IgD-negative memory B cell (primary cell): ENCODE results near the gene JSRP1. TPM values are rescaled to one million over a fixed set of nuclear protein-coding genes. Genes with fewer than 3 reads are reported as not detected.
"Not testable (repeated sequence)": the region's sequence is repeated elsewhere in the genome, so short reads cannot be mapped to it uniquely, and the experiment has no call there.

Experiments
- H3K27ac Mint-ChIP-seq, 3 donors: one replicate each; pipeline ENCODE4 v1.8.0; 2020 to 2022; ENCODE audit warnings: mild to moderate bottlenecking in 3 of 3, mixed read lengths in 3 of 3, moderate library complexity in 1 of 3
- H3K27me3 Mint-ChIP-seq: one replicate; pipeline ENCODE4 v1.8.0; 2021; ENCODE audit warnings: mixed read lengths
- H3K36me3 Mint-ChIP-seq: one replicate; pipeline ENCODE4 v1.8.0; 2020; ENCODE audit warnings: mild to moderate bottlenecking, mixed read lengths
- H3K4me1 Mint-ChIP-seq, 3 donors: one replicate each; pipeline ENCODE4 v1.8.0; 2020 to 2022; ENCODE audit warnings: mixed read lengths in 3 of 3, mild to moderate bottlenecking in 1 of 3
- H3K4me3 Mint-ChIP-seq, 4 donors: one replicate each; pipeline ENCODE4 v1.8.0; 2020 to 2022; ENCODE audit warnings: mild to moderate bottlenecking in 4 of 4, mixed read lengths in 4 of 4, moderate library complexity in 3 of 4
- H3K9me3 Mint-ChIP-seq, 3 donors: one replicate each; pipeline ENCODE4 v1.8.0; 2020 to 2021; ENCODE audit warnings: mixed read lengths in 3 of 3, mild to moderate bottlenecking in 1 of 3
- polyA plus RNA-seq: library from polyadenylated mRNA; unstranded; fragments of 300-500 nt; fragmentation: Illumina TruSeq; gene quantifications from one replicate; pipeline ENCODE4 v1.2.3, GENCODE V29; 2021

JSRP1 gene
- polyA plus RNA-seq, 1 donor from 2014 or later, result 4.3 TPM

DNA sequence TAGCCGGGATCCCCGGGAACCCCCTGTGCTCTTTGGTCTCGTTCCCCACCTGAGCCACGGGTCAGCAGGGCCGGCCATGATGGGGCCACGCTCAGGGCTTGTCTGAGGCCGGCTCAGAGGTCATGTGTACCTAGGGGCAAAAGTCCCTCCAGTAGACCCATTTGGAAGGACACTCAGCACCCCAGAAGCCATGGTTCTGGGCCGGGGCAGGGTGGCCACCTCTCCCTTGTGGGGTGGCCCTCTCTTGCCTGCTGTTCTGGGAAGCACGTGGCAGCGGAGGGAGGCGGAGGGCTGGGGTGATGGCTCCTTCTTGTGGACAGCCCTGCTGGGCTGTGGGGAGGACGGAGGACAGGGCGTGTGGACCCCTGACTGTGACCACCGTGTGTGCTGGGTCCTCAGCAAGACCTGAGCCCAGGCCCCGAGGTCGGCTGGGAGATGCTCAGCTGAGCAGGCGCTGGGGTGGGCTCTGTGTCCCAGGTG is 32.2 kb upstream of the JSRP1 start:
- peaks cover 3% of the 10 kb centered on the region for H3K27me3 Mint-ChIP-seq
- peaks cover 14 to 24% (median 19%) of the 10 kb centered on the region in 3 donors for H3K4me1 Mint-ChIP-seq

DNA sequence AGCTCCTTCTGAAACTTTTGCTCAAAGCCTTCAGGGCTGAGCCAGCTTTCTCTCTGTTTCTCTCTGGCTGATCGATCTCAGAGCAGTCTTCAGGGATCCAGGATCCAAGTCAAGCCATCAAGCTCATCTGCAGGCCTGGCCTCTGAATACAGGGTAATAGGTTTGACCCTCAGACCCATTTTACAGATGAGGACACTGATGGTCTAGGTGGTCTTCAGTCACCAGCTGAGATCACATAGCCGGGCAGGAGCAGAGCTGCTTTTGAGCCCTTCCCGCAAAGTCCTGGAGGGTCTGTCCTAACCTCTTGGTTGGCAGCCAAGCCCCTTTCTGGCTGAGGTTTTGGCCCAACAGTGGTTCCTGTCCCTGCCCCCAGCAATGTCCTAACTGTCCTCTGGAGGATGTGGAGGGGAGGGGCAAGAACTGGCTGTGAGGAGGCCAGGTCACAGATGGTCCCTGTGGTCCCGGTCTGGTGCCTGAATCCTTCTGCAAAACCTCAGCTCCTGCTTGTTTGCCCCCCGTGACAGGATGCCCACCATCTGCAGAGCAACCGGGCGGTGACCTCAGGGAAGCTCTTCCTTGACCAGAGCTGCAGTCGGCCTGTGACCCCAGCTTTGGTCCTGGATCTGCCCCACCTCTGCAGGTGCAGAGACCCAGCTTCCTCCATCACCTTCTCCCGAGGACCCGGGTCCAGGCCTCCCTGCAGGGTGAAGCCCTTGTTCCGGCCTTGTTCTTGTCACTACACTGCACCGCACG is 31.5 kb upstream of the JSRP1 start:
- Mint-ChIP-seq H3K4me1 (peaks cover 16 to 21% (median 16%) of the 10 kb centered on the region in 3 donors), H3K4me3 (peak overlapping the region in 3 of 4 donors; percentile 41 to 92 (median 90)), H3K9me3 (no peaks in the 10 kb centered on the region), H3K36me3 (peaks cover 1% of the 10 kb centered on the region), H3K27me3 (peaks cover 3% of the 10 kb centered on the region), H3K27ac (peak overlapping the region in 2 of 3 donors; percentile 92 to 94)

More for the DNA sequence above, 32.2 kb upstream of the JSRP1 start:
- no peaks in the 10 kb centered on the region for H3K9me3 Mint-ChIP-seq
- H3K36me3 Mint-ChIP-seq, result peaks cover 1% of the 10 kb centered on the region
- H3K4me3 Mint-ChIP-seq, result peak overlapping the region in 3 of 4 donors; percentile 57 to 92 (median 90)
- peak overlapping the region; percentile 88 to 94 (median 92) for H3K27ac Mint-ChIP-seq

- no peaks in the 10 kb centered on the region for H3K9me3 Mint-ChIP-seq
- H3K4me3 Mint-ChIP-seq, result peak overlapping the region in 2 of 4 donors; percentile 58 to 68
- peaks cover 3% of the 10 kb centered on the region for H3K27me3 Mint-ChIP-seq
- peak overlapping the region in 2 of 3 donors; percentile 31 to 89 for H3K27ac Mint-ChIP-seq
- peaks cover 1% of the 10 kb centered on the region for H3K36me3 Mint-ChIP-seq
- H3K4me1 Mint-ChIP-seq, result peaks cover 16 to 22% (median 20%) of the 10 kb centered on the region in 3 donors
These were observed 30.4 kb upstream of the JSRP1 start for GRCh38 chr19:2286402-2287140.

- no peaks in the 10 kb centered on the region for H3K36me3 Mint-ChIP-seq
- H3K4me1 Mint-ChIP-seq, result peaks cover 9 to 18% (median 10%) of the 10 kb centered on the region in 3 donors
- peak overlapping the region in 2 of 4 donors; percentile 12 to 48 for H3K4me3 Mint-ChIP-seq
- H3K27ac Mint-ChIP-seq, result peak overlapping the region in 1 of 3 donors; percentile 89
- peaks cover 3% of the 10 kb centered on the region for H3K27me3 Mint-ChIP-seq
- no peaks in the 10 kb centered on the region for H3K9me3 Mint-ChIP-seq
These were observed 27.8 kb upstream of the JSRP1 start for GRCh38 chr19:2283835-2284507.

DNA sequence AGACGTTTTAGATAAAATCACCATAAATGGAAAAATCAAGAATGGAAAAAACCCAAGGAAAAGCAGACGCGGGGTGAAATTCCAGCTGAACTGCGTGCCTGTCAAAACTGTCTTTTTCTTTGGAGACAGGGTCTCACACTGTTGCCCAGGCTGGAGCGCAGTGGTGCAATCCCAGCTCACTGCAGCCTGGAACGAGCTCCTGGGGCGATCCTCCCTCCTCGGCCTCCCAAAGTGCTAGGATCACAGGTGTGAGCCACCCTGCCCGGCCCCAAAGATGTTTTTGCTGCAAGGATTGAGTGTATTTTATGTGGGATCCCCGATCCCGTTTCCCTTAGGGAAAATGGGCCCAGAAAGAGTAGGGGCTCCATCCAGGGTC is 26.6 kb upstream of the JSRP1 start:
- Mint-ChIP-seq H3K36me3 (no peaks in the 10 kb centered on the region), H3K9me3 (no peaks in the 10 kb centered on the region), H3K4me1 (peaks cover 1 to 8% (median 6%) of the 10 kb centered on the region in 3 donors), H3K27me3 (no peaks in the 10 kb centered on the region), H3K27ac (peak overlapping the region in 1 of 3 donors; percentile 85), H3K4me3 (peak overlapping the region in 3 of 4 donors; percentile 48 to 71 (median 70))

DNA sequence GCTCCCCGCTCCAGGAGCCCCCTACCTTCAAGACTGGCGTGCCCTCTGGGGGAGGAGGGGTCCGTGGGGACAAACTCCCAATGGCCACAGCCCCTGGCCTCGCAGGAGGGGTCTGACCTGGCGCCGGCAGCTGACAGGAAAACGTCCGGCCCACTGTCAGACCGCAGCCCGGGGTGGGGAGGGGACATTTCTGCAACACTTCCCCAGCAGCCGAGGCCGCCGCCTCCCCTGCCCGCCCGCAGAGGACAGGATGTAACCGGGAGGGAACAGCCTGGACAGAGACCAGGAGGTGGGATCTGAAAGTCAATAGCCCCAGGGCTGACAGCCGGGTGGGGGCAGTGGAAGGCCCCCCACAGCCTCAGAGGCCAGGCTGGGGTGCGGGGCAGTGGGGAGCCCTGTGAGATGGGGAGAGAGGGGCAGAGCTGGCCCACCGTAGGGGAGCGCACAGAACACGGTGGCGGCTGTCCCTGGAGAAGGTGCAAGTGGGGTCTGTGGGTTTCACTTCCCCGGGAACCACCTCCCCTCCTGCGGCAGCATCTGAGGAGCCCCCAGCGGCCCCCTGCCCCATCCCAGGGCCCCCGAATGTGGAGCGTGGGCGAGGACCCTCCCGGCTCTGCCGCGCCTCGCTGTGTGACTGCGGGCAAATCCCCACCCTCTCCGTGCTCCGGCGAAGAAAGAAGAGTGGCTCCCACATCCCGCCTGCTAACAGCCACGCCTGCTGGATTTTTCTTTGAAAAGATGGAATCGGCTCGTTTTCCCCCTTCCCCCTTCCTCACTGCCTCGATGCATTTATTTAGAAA is 26.0 kb upstream of the JSRP1 start, which contains the start of gene PEAK3:
Gene PEAK3, minus strand, starts transcription at position 114 of the 800 bp plus-strand sequence. CDS start 1,244 bp downstream, outside the sequence.
- H3K27me3 Mint-ChIP-seq, result no peaks in the 10 kb centered on the region
- H3K4me3 Mint-ChIP-seq, result peak within 1 kb of the TSS; percentile 48 to 86 (median 70)
- no peaks in the 10 kb centered on the region for H3K9me3 Mint-ChIP-seq
- H3K27ac Mint-ChIP-seq, result peak within 1 kb of the TSS; percentile 23 to 85 (median 31)
- peaks cover 6 to 8% (median 6%) of the 10 kb centered on the region in 3 donors for H3K4me1 Mint-ChIP-seq
- H3K36me3 Mint-ChIP-seq, result peaks cover under 1% of the 10 kb centered on the region

GRCh38 chr19:2281265-2282061 is 25.2 kb upstream of the JSRP1 start:
- Mint-ChIP-seq H3K4me1 (peaks cover 6 to 10% (median 10%) of the 10 kb centered on the region in 3 donors), H3K4me3 (peak overlapping the region in 2 of 4 donors; percentile 71 to 86), H3K27ac (peak overlapping the region; percentile 23 to 85 (median 31))
- not testable (repeated sequence) for H3K36me3 Mint-ChIP-seq, H3K27me3 Mint-ChIP-seq, H3K9me3 Mint-ChIP-seq

DNA sequence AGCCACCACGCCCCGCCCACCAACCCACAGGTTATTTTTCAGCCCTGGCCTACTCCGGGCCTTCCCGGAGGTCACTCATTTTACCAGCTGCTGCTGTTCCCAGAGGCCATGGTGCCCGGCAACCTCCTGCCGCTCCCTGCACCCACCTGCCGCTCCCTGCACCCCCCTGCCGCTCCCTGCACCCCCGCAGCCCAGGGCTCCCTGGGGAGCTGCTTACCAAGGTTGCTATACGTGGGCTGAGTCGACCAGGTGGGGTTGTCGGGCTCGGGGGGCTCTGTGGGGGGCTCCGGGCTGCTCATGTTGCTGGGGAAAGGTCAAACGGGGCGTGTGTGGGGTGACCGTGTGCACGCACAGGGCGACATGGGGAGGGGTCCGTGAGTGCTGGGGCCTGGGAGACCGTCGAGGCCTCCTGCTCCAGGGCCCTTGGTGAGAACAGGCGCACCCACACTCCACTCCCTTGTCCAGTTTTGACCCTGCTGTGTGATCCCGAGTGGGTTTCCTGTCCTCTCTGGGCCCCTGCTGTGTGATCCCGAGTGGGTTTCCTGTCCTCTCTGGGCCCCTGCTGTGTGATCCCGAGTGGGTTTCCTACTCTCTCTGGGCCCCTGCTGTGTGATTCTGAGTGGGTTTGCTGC is 24.5 kb upstream of the JSRP1 start:
- Mint-ChIP-seq H3K27me3 (no peaks in the 10 kb centered on the region), H3K36me3 (peaks cover 2% of the 10 kb centered on the region), H3K27ac (peak overlapping the region in 1 of 3 donors; percentile 95), H3K4me3 (peak overlapping the region in 1 of 4 donors; percentile 82), H3K4me1 (peaks cover 6 to 10% (median 10%) of the 10 kb centered on the region in 3 donors), H3K9me3 (no peaks in the 10 kb centered on the region)

- Mint-ChIP-seq H3K27ac (peak overlapping the region in 2 of 3 donors; percentile 73 to 95), H3K36me3 (peaks cover 4% of the 10 kb centered on the region), H3K4me1 (peaks cover 18 to 25% (median 22%) of the 10 kb centered on the region in 3 donors), H3K4me3 (peak overlapping the region in 1 of 4 donors; percentile 57), H3K27me3 (no peaks in the 10 kb centered on the region), H3K9me3 (no peaks in the 10 kb centered on the region)
These were observed 22.4 kb upstream of the JSRP1 start for GRCh38 chr19:2278459-2279158.

- H3K27ac Mint-ChIP-seq, result peak overlapping the region in 2 of 3 donors; percentile 95
- no peaks in the 10 kb centered on the region for H3K27me3 Mint-ChIP-seq
- H3K9me3 Mint-ChIP-seq, result no peaks in the 10 kb centered on the region
- H3K4me3 Mint-ChIP-seq, result peak overlapping the region in 3 of 4 donors; percentile 3 to 80 (median 7)
- H3K36me3 Mint-ChIP-seq, result peaks cover 7% of the 10 kb centered on the region
- peaks cover 22 to 33% (median 23%) of the 10 kb centered on the region in 3 donors for H3K4me1 Mint-ChIP-seq
These were observed 20.9 kb upstream of the JSRP1 start for GRCh38 chr19:2277138-2277537.

- Mint-ChIP-seq H3K36me3 (peaks cover 9% of the 10 kb centered on the region), H3K4me1 (peaks cover 23 to 36% (median 25%) of the 10 kb centered on the region in 3 donors), H3K4me3 (peak overlapping the region in 2 of 4 donors; percentile 74 to 80), H3K9me3 (no peaks in the 10 kb centered on the region), H3K27me3 (no peaks in the 10 kb centered on the region), H3K27ac (peak overlapping the region in 2 of 3 donors; percentile 95)
These were observed 20.3 kb upstream of the JSRP1 start for GRCh38 chr19:2276429-2276986.
